Loucy (cell line): ENCODE measurements around the gene ZNF394.

Experiments
- CTCF ChIP-seq: fragments of 200-600 bp; sonication (generic); conservative IDR thresholded peaks from 2 replicates; pipeline ENCODE4 v1.5.1; 2014; ENCODE audit warnings: mild to moderate bottlenecking, antibody characterized with exemption, low read length
- EZH2phosphoT487 ChIP-seq: fragments of 200-600 bp; IDR thresholded peaks from 2 replicates; pipeline ENCODE4 v1.6.1; 2018; ENCODE audit warnings: antibody characterized with exemption, mild to moderate bottlenecking, moderate library complexity, borderline replicate concordance

- peak; percentile 61 for TF ChIP-seq CTCF
- TF ChIP-seq EZH2phosphoT487 = no peak
Measured at GRCh38 chr7:99459087-99459486, 41.0 kb downstream of the ZNF394 start.
